Stimulated activated CD8-positive, alpha-beta memory T cell treated with anti-CD3 and anti-CD28 coated beads, Interleukin-2, amount 100 ng/mL, for 1 hour (primary cell): ENCODE results near the gene TLR9.
A peak's percentile ranks its signal among the peaks of the same experiment; 100 is the strongest.

ENCODE experiments used
- DNase-seq, 2 donors: peaks; one replicate each; pipeline ENCODE4 v3.0.0-alpha.2; 2020; ENCODE audit warnings: low read depth in 2 of 2

Gene TLR9

GRCh38 chr3:52247409-52248164 is 22.1 kb upstream of the TLR9 start:
- no peak for DNase-seq

GRCh38 chr3:52246728-52247408 is 21.4 kb upstream of the TLR9 start:
- no peak for DNase-seq

- DNase-seq: no peak
Observed at GRCh38 chr3:52246264-52246620, 20.8 kb upstream of the TLR9 start.

GRCh38 chr3:52245322-52246263 is 20.1 kb upstream of the TLR9 start, which contains the start of gene PPM1M:
PPM1M (plus strand) TSS chr3:52245759; CDS start chr3:52245825, 66 bp downstream.
- DNase-seq: peak in 1 of 2 donors; percentile 40

GRCh38 chr3:52243791-52244628 is 18.6 kb upstream of the TLR9 start:
- no peak for DNase-seq

GRCh38 chr3:52242039-52242438 is 16.6 kb upstream of the TLR9 start:
- DNase-seq: no peak

GRCh38 chr3:52240886-52241370 is 15.5 kb upstream of the TLR9 start:
- no peak for DNase-seq

GRCh38 chr3:52240059-52240885 is 14.8 kb upstream of the TLR9 start:
- DNase-seq: no peak

GRCh38 chr3:52238761-52239701 is 13.6 kb upstream of the TLR9 start, which contains the start of gene TWF2:
TWF2 (minus strand) TSS chr3:52239158; CDS start chr3:52239016, 142 bp downstream.
- DNase-seq: peak; percentile 68 to 72

- no peak for DNase-seq
Observed at GRCh38 chr3:52238193-52238760, 12.8 kb upstream of the TLR9 start.

- DNase-seq: no peak
Observed at GRCh38 chr3:52237657-52238172, 12.3 kb upstream of the TLR9 start.

GRCh38 chr3:52237006-52237656 is 11.7 kb upstream of the TLR9 start:
- DNase-seq: no peak

GRCh38 chr3:52236424-52236886 is 11.0 kb upstream of the TLR9 start:
- no peak for DNase-seq

- DNase-seq: no peak
Observed at GRCh38 chr3:52234516-52235447, 9.3 kb upstream of the TLR9 start.

- no peak for DNase-seq
Observed at GRCh38 chr3:52233968-52234367, 8.5 kb upstream of the TLR9 start.

GRCh38 chr3:52233108-52233591 is 7.7 kb upstream of the TLR9 start:
- DNase-seq: no peak
